Measurements from ENCODE around the gene PIK3R3. TPM values are rescaled to one million over a fixed set of nuclear protein-coding genes. Genes with fewer than 3 reads are reported as not detected.

The PIK3R3 gene
- total and polyA plus RNA-seq, 7 donors = 6.7 to 24.2 (median 17.4) TPM

DNA sequence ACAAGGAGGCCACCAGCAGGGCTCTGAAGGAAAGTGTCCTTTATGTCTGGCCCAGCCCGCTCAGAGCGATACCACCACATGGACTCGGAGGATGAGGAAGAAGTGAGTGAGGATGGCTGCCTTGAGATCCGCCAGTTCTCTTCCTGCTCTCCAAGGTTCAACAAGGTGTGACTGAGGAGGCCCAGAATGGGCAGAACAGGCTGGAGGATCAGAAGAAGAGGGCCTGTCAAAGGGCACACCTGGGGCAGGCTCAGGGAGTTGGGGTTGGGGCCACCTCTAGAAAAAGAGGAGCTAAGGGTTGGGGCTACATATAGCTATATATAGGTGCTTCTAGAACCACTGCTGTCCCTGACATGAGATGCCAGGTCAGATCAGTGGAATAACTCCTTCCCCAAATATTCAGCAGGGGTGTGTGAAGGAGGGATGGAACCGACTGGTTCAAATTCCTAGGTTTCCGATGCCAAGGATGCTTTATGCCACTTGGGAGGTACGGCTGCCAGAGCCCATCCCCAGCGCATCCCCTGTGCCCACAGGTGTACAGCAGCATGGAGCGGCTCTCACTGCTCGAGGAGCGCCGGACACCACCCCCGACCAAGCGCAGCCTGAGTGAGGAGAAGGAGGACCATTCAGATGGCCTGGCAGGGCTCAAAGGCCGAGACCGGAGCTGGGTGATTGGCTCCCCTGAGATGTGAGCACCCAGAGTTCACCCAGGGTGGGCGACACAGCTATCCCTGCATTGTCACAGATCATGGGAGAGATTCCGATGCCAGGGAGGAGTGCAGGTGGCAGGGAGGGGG, 102.2 kb downstream of the PIK3R3 start:
- peak in 1 of 4 donors; percentile 0 for ATAC-seq
- no peak for DNase-seq
- H3K36me3 ChIP-seq (ENCODE audit: insufficient read depth in 1 of 2, low read depth in 1 of 2) = peaks cover 12 to 99% of the 10 kb centered on the region in 2 donors
- 94 to 95% (median 94%) methylated on average over 18 of the region's 18 CpGs for WGBS, 3 donors
- H3K4me1 ChIP-seq = peaks cover 8% of the 10 kb centered on the region
- no peak overlapping the region for H3K27ac ChIP-seq
- intact Hi-C loops (cut with DNase I) = no loop called here
- H3K4me3 ChIP-seq = no peak overlapping the region
- H3K27me3 ChIP-seq (ENCODE audit: insufficient read depth in 3 of 3, low read length in 2 of 3) = no peaks in the 10 kb centered on the region
- TF ChIP-seq, protein P1, sequence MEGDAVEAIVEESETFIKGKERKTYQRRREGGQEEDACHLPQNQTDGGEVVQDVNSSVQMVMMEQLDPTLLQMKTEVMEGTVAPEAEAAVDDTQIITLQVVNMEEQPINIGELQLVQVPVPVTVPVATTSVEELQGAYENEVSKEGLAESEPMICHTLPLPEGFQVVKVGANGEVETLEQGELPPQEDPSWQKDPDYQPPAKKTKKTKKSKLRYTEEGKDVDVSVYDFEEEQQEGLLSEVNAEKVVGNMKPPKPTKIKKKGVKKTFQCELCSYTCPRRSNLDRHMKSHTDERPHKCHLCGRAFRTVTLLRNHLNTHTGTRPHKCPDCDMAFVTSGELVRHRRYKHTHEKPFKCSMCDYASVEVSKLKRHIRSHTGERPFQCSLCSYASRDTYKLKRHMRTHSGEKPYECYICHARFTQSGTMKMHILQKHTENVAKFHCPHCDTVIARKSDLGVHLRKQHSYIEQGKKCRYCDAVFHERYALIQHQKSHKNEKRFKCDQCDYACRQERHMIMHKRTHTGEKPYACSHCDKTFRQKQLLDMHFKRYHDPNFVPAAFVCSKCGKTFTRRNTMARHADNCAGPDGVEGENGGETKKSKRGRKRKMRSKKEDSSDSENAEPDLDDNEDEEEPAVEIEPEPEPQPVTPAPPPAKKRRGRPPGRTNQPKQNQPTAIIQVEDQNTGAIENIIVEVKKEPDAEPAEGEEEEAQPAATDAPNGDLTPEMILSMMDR (IDR thresholded peaks at IDR 0.05) = no peak
- H3K9me3 ChIP-seq = no peaks in the 10 kb centered on the region

DNA sequence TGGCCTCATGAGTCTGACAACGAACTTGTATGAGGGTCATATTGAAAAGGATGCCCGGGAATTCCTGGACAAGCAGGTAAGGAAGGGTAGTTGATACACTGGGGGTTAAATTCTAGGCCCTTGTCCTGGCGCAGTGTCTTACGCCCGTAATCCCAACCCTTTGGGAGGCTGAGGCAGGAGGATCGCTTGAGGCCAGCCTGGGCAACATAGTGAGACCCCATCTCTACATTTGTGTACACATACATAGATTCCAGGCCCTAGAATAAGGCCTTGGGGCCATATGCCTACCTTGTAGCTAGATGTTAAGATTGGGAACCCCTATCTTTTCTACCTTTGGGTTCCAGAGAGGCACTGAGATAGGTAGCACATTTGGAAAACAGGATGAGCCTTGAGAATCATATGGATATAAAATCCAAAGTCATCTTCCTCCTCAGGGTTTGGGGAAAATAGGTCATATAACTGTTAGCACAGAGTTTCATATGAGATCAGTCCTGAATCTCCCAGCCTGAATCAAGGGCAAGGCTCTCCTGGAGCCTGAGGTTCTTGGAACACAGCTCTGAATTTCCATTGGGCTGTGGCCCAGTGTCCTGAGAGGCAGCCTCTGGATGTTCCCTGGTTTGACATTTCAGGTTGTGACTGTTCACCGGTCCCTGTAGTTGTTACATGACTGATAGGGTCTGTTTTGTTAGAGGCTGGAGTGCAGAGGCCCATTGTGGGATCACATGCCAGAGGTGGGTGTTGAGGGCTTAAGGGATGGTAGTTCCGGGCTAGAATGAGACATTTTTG, 104.4 kb downstream of the PIK3R3 start:
- TF ChIP-seq, protein P1 (IDR thresholded peaks at IDR 0.05) = no peak
- intact Hi-C loops (cut with DNase I) = no loop called here
- Histone ChIP-seq H3K27me3 (ENCODE audit: insufficient read depth in 3 of 3, low read length in 2 of 3) (no peaks in the 10 kb centered on the region), H3K36me3 (ENCODE audit: insufficient read depth in 1 of 2, low read depth in 1 of 2) (peaks cover 12 to 98% of the 10 kb centered on the region in 2 donors), H3K4me1 (peaks cover 8% of the 10 kb centered on the region), H3K27ac (peak overlapping the region; percentile 18), H3K4me3 (no peak overlapping the region), H3K9me3 (no peaks in the 10 kb centered on the region)
- peak in 3 of 4 donors; percentile 7 to 53 (median 45) for ATAC-seq
- WGBS, 3 donors = 87 to 93% (median 88%) methylated on average over 8 of the region's 8 CpGs
- no peak for DNase-seq

DNA sequence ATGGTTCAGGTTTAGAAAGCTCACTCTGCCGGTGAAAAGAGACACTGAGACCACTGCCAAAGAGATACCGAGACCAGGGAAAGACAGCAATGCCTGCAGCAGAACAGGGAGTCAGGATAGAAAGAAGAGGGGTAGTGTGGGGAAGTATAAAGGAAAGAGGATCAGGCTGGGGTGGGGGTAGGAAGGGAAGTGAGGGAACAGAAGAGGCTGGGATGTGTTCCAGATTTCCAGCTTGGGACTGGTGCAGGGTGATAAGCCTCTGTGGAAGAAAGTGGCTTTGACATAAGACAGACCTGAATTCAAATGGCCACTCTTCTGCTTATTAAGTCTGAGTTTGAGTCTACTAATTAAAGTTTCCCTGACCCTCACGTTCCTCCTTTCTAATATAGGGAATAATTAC, 105.9 kb downstream of the PIK3R3 start:
- peaks cover 8% of the 10 kb centered on the region for H3K4me1 ChIP-seq
- ATAC-seq = peak in 1 of 4 donors; percentile 23
- no peaks in the 10 kb centered on the region for H3K27me3 ChIP-seq (ENCODE audit: insufficient read depth in 3 of 3, low read length in 2 of 3)
- TF ChIP-seq, protein P1 (IDR thresholded peaks at IDR 0.05) = no peak
- 46 to 74% (median 58%) methylated on average over 3 of the region's 3 CpGs for WGBS, 3 donors
- no peak overlapping the region for H3K4me3 ChIP-seq
- peak overlapping the region; percentile 5 for H3K27ac ChIP-seq
- intact Hi-C loops (cut with DNase I) = no loop called here
- peaks cover 14 to 98% of the 10 kb centered on the region in 2 donors for H3K36me3 ChIP-seq (ENCODE audit: insufficient read depth in 1 of 2, low read depth in 1 of 2)
- DNase-seq = no peak
- no peaks in the 10 kb centered on the region for H3K9me3 ChIP-seq

DNA sequence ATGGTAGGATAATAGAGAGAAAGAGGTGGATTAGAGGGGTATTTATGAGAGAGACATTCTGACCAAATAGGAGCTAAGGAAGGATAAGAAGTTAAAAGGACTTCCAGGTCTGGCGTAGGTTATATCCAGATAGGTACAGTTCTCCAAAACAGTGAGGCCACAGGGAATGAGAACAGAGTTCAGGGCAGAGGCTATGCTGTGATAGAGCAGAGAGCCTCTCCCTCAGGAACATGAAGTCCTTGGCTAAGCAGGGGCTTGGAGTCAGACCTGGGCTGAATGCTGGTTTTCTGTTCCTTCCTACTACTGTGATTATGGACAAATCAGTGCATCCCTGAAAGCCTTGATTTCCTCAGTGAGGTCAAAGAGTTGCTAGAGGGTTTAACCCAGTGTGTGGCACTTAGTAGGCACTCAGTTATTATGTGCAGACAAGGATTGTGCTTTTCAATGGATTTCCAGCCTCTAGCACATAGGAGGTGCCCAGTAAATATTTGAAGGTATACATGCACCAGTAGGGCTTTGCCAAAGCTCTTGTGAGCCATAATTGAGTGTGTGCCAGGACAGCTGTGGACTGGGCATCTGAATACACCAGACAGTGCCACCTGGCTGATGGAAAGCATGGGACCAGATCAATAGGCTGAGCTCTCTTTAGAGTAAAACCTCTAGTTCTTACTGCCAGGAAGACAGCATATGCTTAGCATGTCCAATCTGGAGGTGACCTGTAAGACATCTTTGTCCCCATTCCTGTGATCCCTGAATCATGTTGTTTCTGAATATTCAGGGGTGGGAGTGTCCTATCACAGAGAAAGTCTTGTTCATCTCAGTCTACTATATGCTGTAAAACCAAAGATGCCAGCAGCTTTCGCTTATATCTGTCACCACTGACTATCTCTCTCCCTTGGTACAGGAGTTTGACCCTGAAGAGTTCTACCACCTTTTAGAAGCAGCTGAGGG, 111.1 kb downstream of the PIK3R3 start:
- H3K9me3 ChIP-seq = no peaks in the 10 kb centered on the region
- TF ChIP-seq, protein P1 (IDR thresholded peaks at IDR 0.05) = peak; percentile 6
- DNase-seq (no peak), ATAC-seq (peak; percentile 32 to 44 (median 36))
- peaks cover 23% of the 10 kb centered on the region for H3K4me1 ChIP-seq
- peaks cover 3 to 80% of the 10 kb centered on the region in 2 donors for H3K36me3 ChIP-seq (ENCODE audit: insufficient read depth in 1 of 2, low read depth in 1 of 2)
- no peak overlapping the region for H3K27ac ChIP-seq
- 73 to 89% (median 83%) methylated on average over 2 of the region's 2 CpGs for WGBS, 3 donors
- H3K27me3 ChIP-seq (ENCODE audit: insufficient read depth in 3 of 3, low read length in 2 of 3) = no peaks in the 10 kb centered on the region
- intact Hi-C loops (cut with DNase I) = no loop called here
- H3K4me3 ChIP-seq = no peak overlapping the region

All from psoas muscle (tissue), 8 donors.